ENCODE measurements around the gene CALML6.

DNA sequence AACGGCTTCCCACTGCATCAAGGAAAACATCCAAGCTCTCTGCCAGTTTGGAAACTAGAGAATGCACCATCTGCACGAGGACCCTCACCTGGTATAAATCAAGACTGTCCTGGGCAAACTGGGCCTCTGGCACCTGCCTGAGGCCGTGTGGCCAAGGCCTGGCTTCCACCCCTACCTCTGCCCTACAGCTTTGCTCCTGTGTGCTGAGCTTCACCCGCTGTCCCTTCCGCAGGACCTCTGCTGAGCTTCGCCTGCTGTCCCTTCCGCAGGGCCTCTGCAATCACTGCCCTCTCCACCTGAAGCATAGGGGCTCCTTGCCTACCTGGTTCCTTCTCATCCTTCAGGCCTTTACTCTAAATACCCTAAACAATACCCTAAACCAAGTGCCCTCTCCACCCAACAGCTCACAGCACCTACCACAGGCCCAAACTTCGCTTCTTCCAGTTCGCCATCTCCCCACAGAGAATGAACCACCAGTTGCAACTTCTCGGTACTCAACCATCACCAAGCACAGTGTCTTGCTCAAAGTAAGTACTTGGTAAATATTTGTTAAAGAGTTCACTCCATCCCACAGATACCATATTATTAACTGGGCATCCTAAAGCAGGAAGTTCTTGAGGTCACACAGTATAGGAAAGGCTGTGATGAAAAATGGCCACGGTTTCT, 42.6 kb upstream of the CALML6 start:
- TF ChIP-seq, protein P1, sequence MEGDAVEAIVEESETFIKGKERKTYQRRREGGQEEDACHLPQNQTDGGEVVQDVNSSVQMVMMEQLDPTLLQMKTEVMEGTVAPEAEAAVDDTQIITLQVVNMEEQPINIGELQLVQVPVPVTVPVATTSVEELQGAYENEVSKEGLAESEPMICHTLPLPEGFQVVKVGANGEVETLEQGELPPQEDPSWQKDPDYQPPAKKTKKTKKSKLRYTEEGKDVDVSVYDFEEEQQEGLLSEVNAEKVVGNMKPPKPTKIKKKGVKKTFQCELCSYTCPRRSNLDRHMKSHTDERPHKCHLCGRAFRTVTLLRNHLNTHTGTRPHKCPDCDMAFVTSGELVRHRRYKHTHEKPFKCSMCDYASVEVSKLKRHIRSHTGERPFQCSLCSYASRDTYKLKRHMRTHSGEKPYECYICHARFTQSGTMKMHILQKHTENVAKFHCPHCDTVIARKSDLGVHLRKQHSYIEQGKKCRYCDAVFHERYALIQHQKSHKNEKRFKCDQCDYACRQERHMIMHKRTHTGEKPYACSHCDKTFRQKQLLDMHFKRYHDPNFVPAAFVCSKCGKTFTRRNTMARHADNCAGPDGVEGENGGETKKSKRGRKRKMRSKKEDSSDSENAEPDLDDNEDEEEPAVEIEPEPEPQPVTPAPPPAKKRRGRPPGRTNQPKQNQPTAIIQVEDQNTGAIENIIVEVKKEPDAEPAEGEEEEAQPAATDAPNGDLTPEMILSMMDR (IDR thresholded peaks at IDR 0.05): no peak
- TF ChIP-seq POLR2A (IDR thresholded peaks at IDR 0.05): no peak

Measured in body of pancreas (tissue), 4 donors.